Measurements from ENCODE around the gene GFRA1. TPM values are rescaled to one million over a fixed set of nuclear protein-coding genes. Genes with fewer than 3 reads are reported as not detected.

Gene GFRA1
- total and polyA plus RNA-seq, 2 donors (not counting 1 experiment from before 2014, with no cell fraction given): not detected

GRCh38 chr10:116104210-116104932 lies 168.6 kb downstream of the GFRA1 start:
- POLR2A ChIA-PET: no interaction called here

More at GRCh38 chr10:116104210-116104932, 168.6 kb downstream of the GFRA1 start:
- TF ChIP-seq CTCF (IDR thresholded peaks at IDR 0.05) (no peak), EZH2 (IDR thresholded peaks at IDR 0.05; ENCODE audit: borderline replicate concordance, insufficient read depth, low read depth, low read length, poor library complexity, severe bottlenecking) (no peak)
- Histone ChIP-seq H2AFZ (ENCODE audit: insufficient read depth, low read depth, low read length, poor library complexity, severe bottlenecking) (no peak overlapping the region), H3K4me1 (ENCODE audit: control insufficient read depth in 2 of 2, insufficient read depth in 2 of 2, low read length in 2 of 2) (no peaks in the 10 kb centered on the region), H3K9ac (ENCODE audit: low read length) (no peak overlapping the region), H3K79me2 (ENCODE audit: control insufficient read depth, insufficient read depth, low read length) (no peaks in the 10 kb centered on the region), H3K36me3 (replicated peaks in 1 of 2; ENCODE audit: control extremely low read depth in 1 of 2, control insufficient read depth in 1 of 2, extremely low read depth in 1 of 2, insufficient read depth in 2 of 2, low read length in 1 of 2) (no peaks in the 10 kb centered on the region), H4K20me1 (ENCODE audit: control insufficient read depth, insufficient read depth, low read length, poor library complexity, severe bottlenecking) (no peaks in the 10 kb centered on the region), H3K9me3 (ENCODE audit: control extremely low read depth in 1 of 3, control insufficient read depth in 2 of 3, insufficient read depth in 1 of 3, low read length in 2 of 3) (peaks cover 0 to 10% (median 0%) of the 10 kb centered on the region in 3 donors), H3K4me2 (replicated peaks; ENCODE audit: low read depth, low read length, poor library complexity, severe bottlenecking) (no peak overlapping the region), H3K27me3 (replicated peaks in 1 of 4; ENCODE audit: control extremely low read depth in 1 of 4, control insufficient read depth in 3 of 4, insufficient read depth in 4 of 4, low read length in 3 of 4) (no peaks in the 10 kb centered on the region), H3K4me3 (ENCODE audit: control extremely low read depth in 1 of 5, extremely low read depth in 1 of 5, insufficient read depth in 1 of 5, low read depth in 2 of 5, low read length in 4 of 5) (no peak overlapping the region), H3K27ac (ENCODE audit: low read length in 2 of 2) (no peak overlapping the region)
- no peak for ATAC-seq (ENCODE audit: low read depth)
- Mint-ChIP-seq H3K4me1 (no peaks in the 10 kb centered on the region), H3K27me3 (no peaks in the 10 kb centered on the region), H3K4me3 (no peak overlapping the region), H3K9me3 (ENCODE audit: insufficient read depth) (peaks cover 3% of the 10 kb centered on the region), H3K27ac (no peak overlapping the region)
- no peak for DNase-seq
- 96% methylated on average over 7 of the region's 7 CpGs for WGBS (ENCODE audit: insufficient coverage)
- intact Hi-C loops (cut with micrococcal nuclease): no loop called here
- CTCF ChIA-PET: no interaction called here

Measured in B cell (primary cell).